NAMALWA (cell line): ENCODE measurements around the gene ZNF426.
"Not testable (repeated sequence)": the region's sequence is repeated elsewhere in the genome, so short reads cannot be mapped to it uniquely, and the experiment has no call there.

ENCODE experiments used
- DNase-seq: peaks from one replicate; pipeline ENCODE4 v3.0.0-alpha.2; 2015; ENCODE audit warnings: low spot score

The ZNF426 gene

DNA sequence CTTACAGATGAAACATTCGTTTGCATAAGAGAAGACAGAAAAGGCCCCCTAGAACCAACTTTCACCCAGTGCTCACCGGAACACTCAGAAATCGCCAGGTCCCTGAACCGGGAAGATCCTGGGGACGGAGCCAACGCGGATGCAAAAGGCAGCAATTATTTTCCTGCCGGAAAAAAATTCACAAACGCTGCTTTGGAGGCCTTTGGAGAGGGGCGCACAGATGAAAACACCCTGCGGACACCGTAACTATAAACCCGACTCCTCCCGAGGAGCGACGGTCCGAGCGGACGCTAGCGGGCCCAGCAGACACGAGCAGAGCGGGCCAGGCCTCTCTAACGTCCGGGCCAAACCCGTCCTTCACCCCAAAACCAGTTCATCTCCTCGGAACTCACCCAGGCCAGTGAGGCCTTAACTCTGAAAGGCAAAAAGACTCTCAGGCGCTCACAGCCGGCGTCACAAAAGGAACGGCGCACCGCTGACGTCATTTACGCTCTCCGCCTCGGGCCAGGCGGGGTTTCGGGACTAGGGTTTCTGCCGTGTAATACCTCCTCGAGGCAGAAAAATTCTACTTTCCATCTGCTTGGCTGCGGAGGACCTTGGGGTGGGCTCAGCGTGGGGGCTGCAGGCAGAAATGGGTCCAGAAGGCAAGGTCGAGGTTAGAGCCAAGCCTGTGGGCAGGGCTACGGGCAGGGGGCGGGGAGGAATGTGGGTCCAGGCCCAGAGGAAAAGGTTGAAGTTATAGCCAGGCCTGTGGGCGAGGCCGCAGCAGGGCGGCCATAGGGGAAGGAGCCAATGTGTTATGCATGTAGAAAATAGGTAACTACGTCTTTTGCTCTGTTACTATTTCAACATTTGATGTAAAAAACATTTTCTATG lies at the start of gene ZNF426:
TSS of gene ZNF426 (minus strand) at position 463 of the 876 bp plus-strand sequence. CDS start 2,413 bp downstream, outside the sequence.
- DNase-seq, result no peak

- DNase-seq, result peak; percentile 87
These were observed 48.3 kb upstream of the ZNF426 start for GRCh38 chr19:9586764-9587163.

- peak; percentile 92 for DNase-seq
These were observed 45.8 kb upstream of the ZNF426 start, which contains the start of gene ZNF121 for GRCh38 chr19:9584073-9584833. Gene ZNF121, minus strand, starts transcription at chr19:9584504. Its CDS starts 16,407 bp downstream, at chr19:9568097.

DNA sequence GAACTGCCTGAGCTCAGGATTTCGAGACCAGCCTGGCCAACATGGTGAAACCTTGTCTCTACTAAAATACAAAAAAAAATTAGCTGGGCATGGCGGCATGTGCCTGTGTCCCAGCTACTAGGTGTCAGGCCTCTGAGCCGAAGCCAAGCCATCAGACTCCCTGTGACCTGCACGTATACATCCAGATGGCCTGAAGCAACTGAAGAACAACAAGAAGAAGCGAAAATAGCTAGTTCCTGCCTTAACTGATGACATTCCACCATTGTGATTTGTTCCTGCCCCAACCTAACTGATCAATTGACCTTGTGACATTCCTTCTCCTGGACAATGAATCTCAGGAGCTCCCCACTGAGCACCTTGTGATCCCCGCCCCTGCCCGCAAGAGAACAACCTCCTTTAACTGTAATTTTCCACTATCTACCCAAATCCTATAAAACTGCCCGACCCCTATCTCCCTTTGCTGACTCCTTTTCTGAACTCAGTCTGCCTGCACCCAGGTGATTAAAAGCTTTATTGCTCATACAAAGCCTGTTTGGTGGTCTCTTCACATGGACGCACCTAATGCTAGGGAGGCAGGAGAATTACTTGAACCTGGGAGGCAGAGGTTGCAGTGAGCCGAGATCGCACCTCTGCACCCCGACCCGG lies 43.8 kb upstream of the ZNF426 start:
- DNase-seq, result not testable (repeated sequence)

GRCh38 chr19:9580728-9581127 lies 42.3 kb upstream of the ZNF426 start:
- DNase-seq, result no peak

DNA sequence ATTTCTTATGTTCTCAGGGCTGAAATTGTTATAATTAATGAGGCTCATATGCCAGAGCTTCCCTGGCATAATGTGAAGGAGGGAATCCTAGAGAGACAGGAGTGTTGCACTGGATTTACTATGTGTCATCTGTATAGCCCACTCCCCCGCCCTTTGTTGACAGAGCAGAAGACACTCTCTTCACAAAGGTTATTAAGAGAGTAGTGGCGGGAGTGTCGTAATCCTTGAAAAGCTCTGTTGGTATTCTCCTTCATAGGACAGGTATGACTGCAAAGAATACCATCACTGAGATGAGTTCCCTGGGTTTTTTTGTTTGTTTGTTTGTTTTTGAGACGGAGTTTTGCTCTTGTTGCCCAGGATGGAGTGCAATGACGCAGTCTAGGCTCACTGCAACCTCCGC lies 31.8 kb upstream of the ZNF426 start:
- no peak for DNase-seq

DNA sequence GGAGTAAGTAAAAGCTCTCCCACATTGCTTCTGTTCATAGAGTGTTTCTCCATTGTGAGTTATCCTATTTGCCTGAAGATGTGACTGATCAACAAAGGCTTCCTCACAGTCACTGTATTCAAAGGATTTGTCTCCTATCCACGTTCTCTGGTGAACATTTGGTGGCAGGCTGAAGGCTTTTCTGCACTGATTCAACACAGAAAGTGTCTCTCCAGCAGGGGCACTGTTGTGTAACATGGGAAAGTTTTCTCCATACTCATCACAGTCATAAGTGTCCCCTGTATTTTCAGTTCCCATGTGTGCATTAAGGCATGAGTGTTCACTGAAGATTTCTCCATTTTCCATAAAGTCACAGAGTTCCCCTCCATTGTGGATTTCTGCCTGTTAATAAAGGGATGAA lies 28.3 kb upstream of the ZNF426 start:
- peak; percentile 33 for DNase-seq

DNA sequence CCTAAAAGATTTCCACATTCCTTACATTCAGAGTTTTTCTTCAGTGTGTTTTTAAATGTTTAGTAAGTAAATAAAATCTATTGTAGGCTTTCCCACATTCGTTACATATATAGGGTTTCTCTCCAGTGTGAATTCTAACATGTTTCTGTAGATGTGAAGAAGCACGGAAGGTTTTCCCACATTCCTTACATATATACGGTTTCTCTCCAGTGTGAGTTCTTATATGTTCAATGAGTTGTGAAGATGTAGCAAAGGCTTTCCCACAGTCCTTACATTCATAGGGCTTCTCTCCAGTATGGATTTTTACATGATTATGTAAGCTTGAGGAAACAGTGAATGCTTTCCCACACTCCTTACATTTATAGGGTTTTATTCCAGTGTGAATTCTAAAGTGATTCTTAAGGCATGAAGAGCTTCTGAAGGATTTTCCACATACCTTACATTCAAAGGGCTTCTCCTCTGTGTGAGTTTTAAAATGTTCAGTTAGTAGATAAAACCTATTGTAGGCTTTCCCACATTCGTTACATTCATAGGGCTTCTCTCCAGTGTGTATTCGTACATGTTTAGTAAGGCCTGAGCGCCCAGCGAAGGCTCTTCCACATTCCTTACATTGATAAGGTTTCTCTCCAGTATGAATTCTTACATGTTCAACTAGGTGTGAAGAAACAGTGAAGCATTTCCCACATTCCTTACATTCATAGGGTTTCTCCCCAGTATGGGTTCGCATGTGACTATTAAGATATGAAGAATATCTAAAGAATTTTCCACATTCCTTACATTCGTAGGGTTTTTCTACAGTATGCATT lies 27.7 kb upstream of the ZNF426 start:
- peak; percentile 8 for DNase-seq

- no peak for DNase-seq
These were observed 14.3 kb upstream of the ZNF426 start for GRCh38 chr19:9552536-9553274.

DNA sequence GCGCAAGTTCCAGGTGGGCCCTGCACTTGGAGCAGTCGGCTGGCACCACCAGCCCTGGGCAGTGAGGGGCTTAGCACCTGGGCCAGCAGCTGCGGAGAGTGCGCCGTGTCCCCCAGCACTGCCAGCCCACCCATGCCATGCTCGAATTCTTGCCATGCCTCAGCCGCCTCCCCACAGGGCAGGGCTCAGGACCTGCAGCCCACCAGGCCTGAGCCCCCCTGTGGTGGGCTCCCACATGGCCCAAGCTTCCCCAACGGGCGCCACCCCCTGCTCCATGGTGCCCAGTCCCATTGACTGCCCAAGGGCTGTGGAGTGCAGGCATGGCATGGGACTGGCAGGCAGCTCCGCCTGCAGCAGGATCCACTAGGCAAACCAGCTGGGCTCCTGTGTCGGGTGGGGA lies 9.4 kb upstream of the ZNF426 start:
- no peak for DNase-seq

- not testable (repeated sequence) for DNase-seq
These were observed 2.8 kb upstream of the ZNF426 start for GRCh38 chr19:9541281-9541680.

DNA sequence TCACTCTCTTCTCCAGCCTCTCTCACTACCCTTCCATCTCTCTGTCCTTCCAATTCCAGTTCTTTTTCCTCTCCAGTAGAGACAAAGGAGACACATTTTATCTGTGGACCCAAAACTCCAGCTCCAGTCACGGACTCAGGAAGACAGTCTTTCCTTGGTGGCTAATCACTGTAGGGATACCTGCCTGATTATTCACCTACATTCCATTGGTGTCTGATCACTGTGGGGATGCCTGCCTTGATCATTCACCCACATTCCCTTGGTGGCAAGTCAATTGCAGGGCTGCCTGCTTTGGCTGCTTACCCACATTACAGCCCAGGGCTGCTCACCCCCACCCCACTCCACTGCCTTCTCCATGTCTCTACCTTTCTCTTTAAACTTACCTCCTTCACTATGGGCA lies 1.5 kb upstream of the ZNF426 start:
- not testable (repeated sequence) for DNase-seq

DNA sequence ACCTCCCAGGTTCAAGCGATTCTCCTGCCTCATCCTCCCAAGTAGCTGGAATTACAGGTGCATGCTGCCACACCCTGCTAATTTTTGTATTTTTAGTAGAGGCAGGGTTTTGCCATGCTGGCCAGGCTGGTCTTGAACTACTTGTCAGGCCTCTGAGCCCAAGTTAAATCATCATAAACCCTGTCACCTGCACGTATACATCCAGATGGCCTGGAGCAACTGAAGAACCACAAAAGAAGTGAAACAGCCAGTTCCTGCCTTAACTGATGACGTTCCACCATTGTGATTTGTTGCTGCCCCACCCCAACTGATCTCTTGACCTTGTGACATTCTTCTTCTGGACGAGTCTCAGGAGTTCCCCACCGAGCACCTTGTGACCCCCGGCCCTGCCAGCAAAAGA lies 756 bp upstream of the ZNF426 start:
- not testable (repeated sequence) for DNase-seq

- no peak for DNase-seq
These were observed 2.5 kb downstream of the ZNF426 start for GRCh38 chr19:9535934-9536333.

- no peak for DNase-seq
These were observed 6.5 kb downstream of the ZNF426 start for GRCh38 chr19:9531933-9532332.

DNA sequence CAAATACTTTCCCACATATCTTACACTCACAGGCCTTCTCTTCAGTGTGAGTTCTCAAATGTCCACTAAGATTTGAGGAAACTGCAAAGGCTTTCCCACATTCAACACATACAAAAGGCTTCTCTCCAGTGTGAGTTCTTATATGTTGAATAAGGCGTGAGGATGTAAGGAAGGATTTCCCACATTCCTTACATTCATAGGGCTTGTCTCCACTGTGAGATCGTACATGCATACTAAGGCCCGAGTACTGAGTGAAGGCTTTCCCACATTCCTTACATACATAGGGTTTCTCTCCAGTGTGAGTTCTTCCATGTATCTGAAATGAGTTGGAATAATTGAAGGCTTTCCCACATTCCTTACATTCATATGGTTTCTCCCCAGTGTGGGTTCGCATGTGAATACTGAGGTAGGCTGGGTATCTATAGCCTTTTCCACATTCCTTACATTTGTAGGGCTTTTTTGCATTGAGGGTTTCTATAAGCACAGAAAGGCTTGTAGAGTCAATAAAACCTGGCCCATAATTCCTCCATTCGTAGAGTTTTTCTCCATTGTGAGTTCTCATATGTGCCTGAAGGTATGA lies 9.6 kb downstream of the ZNF426 start:
- no peak for DNase-seq

DNA sequence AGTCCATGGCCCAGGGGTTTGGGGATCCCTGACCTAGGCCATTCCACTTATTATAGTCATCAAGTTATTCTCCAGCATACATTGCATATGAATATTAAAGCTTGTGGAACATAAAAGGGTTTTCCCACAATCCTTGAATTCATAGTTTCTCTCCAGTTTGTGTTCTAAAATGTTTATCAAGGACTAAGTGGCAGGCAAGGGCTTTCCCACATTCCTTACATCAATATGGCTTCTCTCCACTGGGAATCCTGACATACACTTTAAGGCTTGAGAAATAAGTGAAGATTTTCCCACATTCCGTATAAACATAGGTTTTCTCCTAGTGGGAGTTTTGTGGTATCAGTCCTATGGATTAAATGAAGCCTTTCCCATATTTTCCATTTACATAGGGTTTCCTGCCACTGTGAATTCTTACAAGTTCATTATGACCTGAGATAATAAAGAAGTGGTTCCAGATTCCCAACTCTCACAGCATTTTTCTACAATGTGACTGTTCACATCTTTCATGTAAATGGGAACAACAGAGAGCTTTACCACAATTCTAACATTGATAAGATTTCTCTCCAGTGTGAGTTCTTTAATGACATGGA lies 14.5 kb downstream of the ZNF426 start:
- DNase-seq, result no peak

DNA sequence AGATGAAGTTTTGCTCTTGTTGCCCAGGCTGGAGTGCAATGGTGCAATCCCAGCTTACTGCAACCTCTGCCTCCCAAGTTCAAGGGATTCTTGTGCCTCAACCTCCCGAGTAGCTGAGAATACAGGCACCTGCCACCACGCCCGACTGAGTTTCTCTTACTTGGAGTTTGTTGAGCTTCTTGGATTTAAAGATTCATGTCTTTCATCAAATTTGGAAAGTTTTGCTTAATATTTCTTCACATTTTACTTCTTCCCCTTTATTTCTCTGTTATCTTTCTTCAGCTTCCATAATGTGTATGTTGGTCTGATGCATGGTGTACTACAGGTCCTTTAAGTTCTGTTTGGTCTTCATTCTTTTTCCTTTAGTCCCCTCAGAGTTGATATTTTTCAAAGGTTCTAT lies 31.2 kb downstream of the ZNF426 start:
- DNase-seq, result no peak

GRCh38 chr19:9500796-9501195 lies 37.6 kb downstream of the ZNF426 start:
- DNase-seq, result no peak
